ENCODE data around the gene ANKRD36C.
"Not testable (repeated sequence)": the region's sequence is repeated elsewhere in the genome, so short reads cannot be mapped to it uniquely, and the experiment has no call there.

DNA sequence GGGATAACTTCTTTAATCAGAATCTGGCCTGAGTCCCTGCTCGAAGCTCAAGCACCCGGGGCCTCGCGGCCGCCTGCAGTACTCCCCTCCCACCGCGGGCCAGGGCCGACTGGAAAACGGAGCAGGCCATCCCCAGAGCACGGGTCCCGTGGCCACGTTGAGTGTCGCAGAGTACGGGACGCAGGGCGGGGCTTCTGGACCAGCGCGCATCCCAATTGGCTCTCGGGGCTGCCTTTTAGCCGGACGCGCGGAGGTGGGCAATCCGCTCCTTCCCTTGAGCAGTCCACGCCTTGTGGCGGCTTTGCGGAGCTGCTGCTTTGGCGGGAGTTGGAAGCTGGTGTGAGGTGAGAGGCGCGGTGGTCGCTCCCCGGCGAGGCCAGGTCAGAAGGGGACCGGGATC lies 202.2 kb downstream of the ANKRD36C start:
- TF ChIP-seq, protein P1, sequence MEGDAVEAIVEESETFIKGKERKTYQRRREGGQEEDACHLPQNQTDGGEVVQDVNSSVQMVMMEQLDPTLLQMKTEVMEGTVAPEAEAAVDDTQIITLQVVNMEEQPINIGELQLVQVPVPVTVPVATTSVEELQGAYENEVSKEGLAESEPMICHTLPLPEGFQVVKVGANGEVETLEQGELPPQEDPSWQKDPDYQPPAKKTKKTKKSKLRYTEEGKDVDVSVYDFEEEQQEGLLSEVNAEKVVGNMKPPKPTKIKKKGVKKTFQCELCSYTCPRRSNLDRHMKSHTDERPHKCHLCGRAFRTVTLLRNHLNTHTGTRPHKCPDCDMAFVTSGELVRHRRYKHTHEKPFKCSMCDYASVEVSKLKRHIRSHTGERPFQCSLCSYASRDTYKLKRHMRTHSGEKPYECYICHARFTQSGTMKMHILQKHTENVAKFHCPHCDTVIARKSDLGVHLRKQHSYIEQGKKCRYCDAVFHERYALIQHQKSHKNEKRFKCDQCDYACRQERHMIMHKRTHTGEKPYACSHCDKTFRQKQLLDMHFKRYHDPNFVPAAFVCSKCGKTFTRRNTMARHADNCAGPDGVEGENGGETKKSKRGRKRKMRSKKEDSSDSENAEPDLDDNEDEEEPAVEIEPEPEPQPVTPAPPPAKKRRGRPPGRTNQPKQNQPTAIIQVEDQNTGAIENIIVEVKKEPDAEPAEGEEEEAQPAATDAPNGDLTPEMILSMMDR (IDR thresholded peaks at IDR 0.05 in 8 of 11, conservative IDR thresholded peaks at IDR 0.05 in 3 of 11): not testable (repeated sequence)
- TF ChIP-seq POLR2A, POLR2AphosphoS5 (IDR thresholded peaks at IDR 0.05): not testable (repeated sequence)

Measured in spleen (tissue), 7 donors.